HCT116 (cell line): Measurements from ENCODE around the gene SIPA1L3. TPM values are rescaled to one million over a fixed set of nuclear protein-coding genes. Genes with fewer than 3 reads are reported as not detected.

Source experiments
- ATAC-seq: fragments of 200-7000 bp; cut with Tn5 transposase; 2 replicates; pipeline ENCODE4 v1.9.1; 2020; ENCODE audit warnings: mild to moderate bottlenecking, moderate library complexity
- BruUV-seq: library from RNA; stranded (reverse); fragments of 400-500 nt; replicated peaks from 2 replicates; lab custom pipeline; 2021; lab: Mats Ljungman, UMichigan
- CTCF ChIA-PET: fragments of 300-600 bp; sonication (Branson Sonifier 250); formaldehyde crosslinking; loops from one replicate; lab custom pipeline; 2021; ENCODE audit warnings: antibody characterized with exemption; lab: Charles Lee
- POLR2A ChIA-PET: fragments of 300-600, 350-600 bp; sonication (Branson Sonifier 250); formaldehyde crosslinking; loops from one replicate; lab custom pipeline; 2021; ENCODE audit warnings: antibody characterized with exemption; lab: Charles Lee
- RAD21 ChIA-PET, 2 experiments: fragments of 300-600 bp; sonication (Branson Sonifier 250); formaldehyde crosslinking; loops; one replicate each; lab custom pipeline; 2023; ENCODE audit warnings: low total read pairs in 2 of 2; ENCODE audit not compliant: uncharacterized antibody in 2 of 2, unreplicated experiment in 2 of 2, low non-redundant PET in 1 of 2; lab: Charles Lee
- DNase-seq: peaks from one replicate; pipeline ENCODE4 v3.0.0-alpha.2; 2010; ENCODE audit warnings: low read depth, low spot score
- H2AFZ ChIP-seq: fragments of 200-600 bp; shearing (Covaris generic), sonication (generic); 2 replicates; pipeline ENCODE4 v1.6.1; 2017; ENCODE audit warnings: low read depth, mixed run types, mixed read lengths, antibody characterized with exemption, low read length; ENCODE audit not compliant: poor library complexity, severe bottlenecking
- H3K27ac ChIP-seq: 2 replicates; pipeline ENCODE4 v1.5.1; 2012; ENCODE audit warnings: low read depth, low read length
- H3K27me3 ChIP-seq: fragments of 200-600 bp; sonication (generic); 2 replicates; pipeline ENCODE4 v1.6.1; 2016; ENCODE audit warnings: mixed run types, low read length, mixed read lengths; ENCODE audit not compliant: insufficient read depth
- H3K36me3 ChIP-seq, 2 experiments: fragments of 200-500 bp in 1 of 2; fragments of 200-600 bp in 1 of 2; sonication (Bioruptor generic) in 1 of 2; sonication (generic) in 1 of 2; 2 replicates each; pipeline versions ENCODE4 v1.5.1 to v1.6.1; 2014 to 2016; ENCODE audit warnings: low read length in 2 of 2, inconsistent platforms in 1 of 2, mixed read lengths in 1 of 2, mixed run types in 1 of 2; ENCODE audit not compliant: insufficient read depth in 2 of 2, control insufficient read depth in 1 of 2
- H3K4me1 ChIP-seq, 2 experiments: fragments of 200-600 bp in 1 of 2; sonication (generic) in 1 of 2; 2 replicates each; pipeline versions ENCODE4 v1.5.1 to v1.6.1; 2012 to 2017; ENCODE audit warnings: low read length in 2 of 2, inconsistent platforms in 1 of 2, mild to moderate bottlenecking in 1 of 2, mixed read lengths in 1 of 2, mixed run types in 1 of 2, moderate library complexity in 1 of 2; ENCODE audit not compliant: insufficient read depth in 2 of 2, control insufficient read depth in 1 of 2
- H3K4me2 ChIP-seq: fragments of 200-600 bp; sonication (generic); 2 replicates; pipeline ENCODE4 v1.6.1; 2017; ENCODE audit warnings: mixed run types, low read length, mixed read lengths
- H3K4me3 ChIP-seq, 2 experiments: fragments of 200-600 bp in 1 of 2; sonication (generic) in 1 of 2; replicated peaks in 1 of 2; 2 replicates each; pipeline ENCODE4 v1.5.1; 2011 to 2016; ENCODE audit warnings: low read length in 2 of 2, control low read depth in 1 of 2, low read depth in 1 of 2, mild to moderate bottlenecking in 1 of 2, mixed read lengths in 1 of 2, mixed run types in 1 of 2
- H3K79me2 ChIP-seq: fragments of 200-600 bp; sonication (generic); 2 replicates; pipeline ENCODE4 v1.6.1; 2017; ENCODE audit warnings: mild to moderate bottlenecking, mixed run types, low read length, moderate library complexity, mixed read lengths; ENCODE audit not compliant: insufficient read depth
- H3K9ac ChIP-seq: fragments of 200-600 bp; sonication (generic); 2 replicates; pipeline ENCODE4 v1.6.1; 2016; ENCODE audit warnings: low read length, mixed read lengths
- H3K9me2 ChIP-seq: fragments of 200-600 bp; sonication (generic), shearing (Covaris generic); 2 replicates; pipeline ENCODE4 v1.6.1; 2017; ENCODE audit warnings: mixed run types, mild to moderate bottlenecking, moderate library complexity; ENCODE audit not compliant: insufficient read depth
- H3K9me3 ChIP-seq, 2 experiments: fragments of 200-500 bp in 1 of 2; fragments of 200-600 bp in 1 of 2; sonication (Bioruptor generic) in 1 of 2; sonication (generic) in 1 of 2; 2 replicates each; pipeline ENCODE4 v1.6.1; 2014 to 2017; ENCODE audit warnings: low read length in 2 of 2, mixed read lengths in 2 of 2, inconsistent platforms in 1 of 2, low read depth in 1 of 2, mild to moderate bottlenecking in 1 of 2, mixed run types in 1 of 2, moderate library complexity in 1 of 2; ENCODE audit not compliant: control insufficient read depth in 1 of 2, insufficient read depth in 1 of 2
- H4K20me1 ChIP-seq: fragments of 200-600 bp; sonication (generic), shearing (Covaris generic); 2 replicates; pipeline ENCODE4 v1.6.1; 2017; ENCODE audit warnings: mixed run types, mild to moderate bottlenecking, moderate library complexity; ENCODE audit not compliant: insufficient read depth
- ATF3 ChIP-seq: IDR thresholded peaks from 2 replicates; pipeline ENCODE4 v1.6.1; 2012
- CEBPB ChIP-seq: IDR thresholded peaks from 2 replicates; pipeline ENCODE4 v1.6.1; 2012; ENCODE audit warnings: low read depth
- EGR1 ChIP-seq: IDR thresholded peaks from 2 replicates; pipeline ENCODE4 v1.6.1; 2012; ENCODE audit warnings: low read depth
- EZH2 ChIP-seq: fragments of 200-600 bp; sonication (generic); IDR thresholded peaks from 2 replicates; pipeline ENCODE4 v1.6.1; 2017; ENCODE audit warnings: antibody characterized with exemption, mixed run types
- EZH2phosphoT487 ChIP-seq: fragments of 200-600 bp; IDR thresholded peaks from 2 replicates; pipeline ENCODE4 v1.6.1; 2018; ENCODE audit warnings: antibody characterized with exemption, borderline replicate concordance
- FOSL1 ChIP-seq: IDR thresholded peaks from 2 replicates; pipeline ENCODE4 v1.6.1; 2012; ENCODE audit warnings: low read depth
- POLR2A ChIP-seq: IDR thresholded peaks from 2 replicates; pipeline ENCODE4 v1.7.0; 2011; ENCODE audit warnings: borderline replicate concordance; ENCODE audit not compliant: insufficient read depth, insufficient read length; ENCODE audit errors: extremely low read depth
- POLR2AphosphoS5 ChIP-seq: IDR thresholded peaks from 2 replicates; pipeline ENCODE4 v1.6.1; 2011; ENCODE audit warnings: mild to moderate bottlenecking, low read depth, low read length, moderate library complexity
- REST ChIP-seq: IDR thresholded peaks from 2 replicates; pipeline ENCODE4 v1.6.1; 2012; ENCODE audit warnings: low read depth
- SP1 ChIP-seq: IDR thresholded peaks from 2 replicates; pipeline ENCODE4 v1.6.1; 2012; ENCODE audit warnings: low read depth
- TCF7L2 ChIP-seq: IDR thresholded peaks from 2 replicates; pipeline ENCODE4 v1.7.0; 2011; ENCODE audit warnings: borderline replicate concordance, inconsistent platforms; ENCODE audit not compliant: insufficient read depth, insufficient read length; ENCODE audit errors: extremely low read depth
- YY1 ChIP-seq: IDR thresholded peaks from 2 replicates; pipeline ENCODE4 v1.6.1; 2011; ENCODE audit warnings: low read length, low read depth, moderate library complexity, mild to moderate bottlenecking; ENCODE audit not compliant: insufficient replicate concordance; ENCODE audit errors: extremely low read depth
- ZFX ChIP-seq: fragments of 450-650 bp; IDR thresholded peaks from 2 replicates; pipeline ENCODE4 v1.6.1; 2017
- ZNF274 ChIP-seq: fragments of 200-500 bp; sonication (Bioruptor generic); IDR thresholded peaks from 2 replicates; pipeline ENCODE4 v1.6.1; 2014; ENCODE audit warnings: mild to moderate bottlenecking, low read depth, low read length, inconsistent platforms
- intact Hi-C: fragments of 100-400 bp; cut with micrococcal nuclease; formaldehyde crosslinking; loops from 2 replicates; pipeline ENCODE4 v1.10.0; 2022
- total RNA-seq: library from RNA; stranded (reverse); gene quantifications from one replicate; pipeline ENCODE4 v1.2.1, GENCODE V29; 2021; ENCODE audit not compliant: unreplicated experiment
- TF ChIP-seq, protein P1 (sequence below), 3 experiments: fragments of 200-600 bp in 1 of 3; sonication (generic) in 1 of 3; IDR thresholded peaks in 2 of 3; conservative IDR thresholded peaks in 1 of 3; 2 replicates each; pipeline ENCODE4 v1.5.1; 2012 to 2017; ENCODE audit warnings: low read depth in 2 of 3, low read length in 2 of 3, antibody characterized with exemption in 1 of 3, borderline replicate concordance in 1 of 3, control low read depth in 1 of 3, mild to moderate bottlenecking in 1 of 3, mixed read lengths in 1 of 3, mixed run types in 1 of 3, moderate library complexity in 1 of 3; ENCODE audit not compliant: insufficient read depth in 1 of 3
- TF ChIP-seq, protein P2 (sequence below): IDR thresholded peaks from 2 replicates; pipeline ENCODE4 v1.6.1; 2012

Gene SIPA1L3
- total RNA-seq, 1 experiment from 2014 or later: 41.8 TPM

DNA sequence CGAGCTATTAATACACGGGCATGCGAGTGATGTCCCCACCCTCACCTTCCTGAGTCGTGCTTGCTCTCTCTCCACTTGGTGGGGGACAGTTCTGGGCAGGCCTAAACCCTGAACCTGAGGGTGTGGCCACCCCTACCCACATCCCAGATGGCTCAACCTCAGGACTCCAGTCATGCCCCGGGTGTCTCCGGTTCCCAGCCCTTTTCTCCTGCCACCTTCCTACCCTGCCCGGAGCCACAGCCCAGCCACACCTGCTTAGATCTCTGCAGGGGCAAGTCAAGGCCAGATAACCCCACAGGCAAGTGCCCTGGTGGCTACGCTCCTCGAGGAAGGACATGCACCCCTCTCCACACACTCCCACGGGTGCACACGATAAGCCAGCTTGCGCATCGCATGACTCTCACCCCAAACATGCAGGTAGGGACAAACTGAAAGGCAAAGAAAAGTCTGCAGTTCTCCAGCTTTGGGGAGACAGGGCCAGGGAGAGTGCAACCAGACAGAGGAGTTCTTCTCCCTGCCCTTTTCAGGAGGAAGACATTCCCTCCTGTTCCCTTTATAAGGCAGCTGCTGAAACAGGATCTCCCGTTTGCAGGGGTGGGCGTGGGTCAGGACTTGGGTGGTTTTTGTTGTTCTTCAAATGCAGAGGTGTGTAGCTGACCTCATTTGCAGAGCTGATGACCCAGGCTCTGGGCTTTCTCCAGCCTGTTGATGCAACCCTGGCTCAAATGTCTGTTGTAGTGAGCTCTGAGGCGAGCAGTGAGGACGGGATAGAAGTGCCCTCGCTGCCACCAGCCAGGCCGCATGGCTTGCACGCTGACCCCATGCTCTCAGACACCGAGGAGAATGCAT, 228.4 kb downstream of the SIPA1L3 start:
- H3K4me3 ChIP-seq: no peak overlapping the region
- H3K4me1 ChIP-seq: no peaks in the 10 kb centered on the region; a peak in 1 of 4 replicates
- POLR2A ChIA-PET: no interaction called here
- H3K27ac ChIP-seq: no peak overlapping the region
- no peaks in the 10 kb centered on the region for H3K9me3 ChIP-seq
- H3K36me3 ChIP-seq: peaks cover 0 to 3% of the 10 kb centered on the region in 2 experiments; a peak in 1 of 4 replicates
- H3K27me3 ChIP-seq: no peaks in the 10 kb centered on the region
- CTCF ChIA-PET: interaction anchor here (1.0 kb wide), 1 partner anchor 58 kb away, joined by 3 read pairs; no protein-coding TSS in a partner anchor
- no peak overlapping the region for H3K4me2 ChIP-seq
- no peaks in the 10 kb centered on the region for H3K9me2 ChIP-seq
- ATAC-seq: peak; percentile 19; the same call in 1 of the 2 replicates
- no peaks in the 10 kb centered on the region for H4K20me1 ChIP-seq
- RAD21 ChIA-PET: no interaction called here
- no peak overlapping the region for H2AFZ ChIP-seq
- BruUV-seq: no TSS peak
- TF ChIP-seq ZNF274 (no peak), YY1 (no peak), POLR2AphosphoS5 (no peak), TCF7L2 (no peak), CEBPB (no peak), POLR2A (no peak), SP1 (no peak), FOSL1 (no peak), EGR1 (no peak), EZH2phosphoT487 (no peak), REST (no peak), EZH2 (no peak), ATF3 (no peak), ZFX (no peak)
- TF ChIP-seq, protein P1, sequence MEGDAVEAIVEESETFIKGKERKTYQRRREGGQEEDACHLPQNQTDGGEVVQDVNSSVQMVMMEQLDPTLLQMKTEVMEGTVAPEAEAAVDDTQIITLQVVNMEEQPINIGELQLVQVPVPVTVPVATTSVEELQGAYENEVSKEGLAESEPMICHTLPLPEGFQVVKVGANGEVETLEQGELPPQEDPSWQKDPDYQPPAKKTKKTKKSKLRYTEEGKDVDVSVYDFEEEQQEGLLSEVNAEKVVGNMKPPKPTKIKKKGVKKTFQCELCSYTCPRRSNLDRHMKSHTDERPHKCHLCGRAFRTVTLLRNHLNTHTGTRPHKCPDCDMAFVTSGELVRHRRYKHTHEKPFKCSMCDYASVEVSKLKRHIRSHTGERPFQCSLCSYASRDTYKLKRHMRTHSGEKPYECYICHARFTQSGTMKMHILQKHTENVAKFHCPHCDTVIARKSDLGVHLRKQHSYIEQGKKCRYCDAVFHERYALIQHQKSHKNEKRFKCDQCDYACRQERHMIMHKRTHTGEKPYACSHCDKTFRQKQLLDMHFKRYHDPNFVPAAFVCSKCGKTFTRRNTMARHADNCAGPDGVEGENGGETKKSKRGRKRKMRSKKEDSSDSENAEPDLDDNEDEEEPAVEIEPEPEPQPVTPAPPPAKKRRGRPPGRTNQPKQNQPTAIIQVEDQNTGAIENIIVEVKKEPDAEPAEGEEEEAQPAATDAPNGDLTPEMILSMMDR (IDR thresholded peaks at IDR 0.05 in 2 of 3, conservative IDR thresholded peaks at IDR 0.05 in 1 of 3; ENCODE audit: borderline replicate concordance in 1 of 3, insufficient read depth in 1 of 3, low read depth in 2 of 3, low read length in 2 of 3): no peak
- TF ChIP-seq, protein P2, sequence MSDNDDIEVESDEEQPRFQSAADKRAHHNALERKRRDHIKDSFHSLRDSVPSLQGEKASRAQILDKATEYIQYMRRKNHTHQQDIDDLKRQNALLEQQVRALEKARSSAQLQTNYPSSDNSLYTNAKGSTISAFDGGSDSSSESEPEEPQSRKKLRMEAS: no peak
- TF ChIP-seq, all 23 proteins: peak for 0
- DNase-seq: no peak
- Histone ChIP-seq H3K79me2 (no peaks in the 10 kb centered on the region), H3K9ac (no peak overlapping the region)
- intact Hi-C loops: no loop called here
